ENCODE measurements around the gene KLHDC1.
"Not testable (repeated sequence)": the region's sequence is repeated elsewhere in the genome, so short reads cannot be mapped to it uniquely, and the experiment has no call there.

KLHDC1 gene

DNA sequence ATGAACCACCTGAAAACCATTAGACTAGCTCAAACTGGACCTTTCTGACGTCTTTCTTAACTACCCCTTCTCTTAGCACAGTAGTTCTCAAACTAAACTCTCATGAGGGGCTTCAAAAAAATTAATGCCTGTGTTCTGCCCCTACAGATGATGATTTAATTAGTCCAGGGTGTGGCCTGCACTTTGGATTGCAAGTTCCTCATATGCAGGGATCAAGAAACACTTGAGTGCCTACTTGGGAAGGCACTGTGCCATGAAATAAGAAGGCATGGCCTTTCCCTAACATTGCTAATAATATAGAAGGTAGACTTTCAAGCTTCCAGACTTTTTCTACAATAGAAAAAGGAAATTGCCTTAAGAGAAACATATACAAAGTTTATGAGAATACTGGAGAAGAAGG is 52.3 kb downstream of the KLHDC1 start:
- no peak for DNase-seq (ENCODE audit: low spot score)
- TF ChIP-seq, protein P1, sequence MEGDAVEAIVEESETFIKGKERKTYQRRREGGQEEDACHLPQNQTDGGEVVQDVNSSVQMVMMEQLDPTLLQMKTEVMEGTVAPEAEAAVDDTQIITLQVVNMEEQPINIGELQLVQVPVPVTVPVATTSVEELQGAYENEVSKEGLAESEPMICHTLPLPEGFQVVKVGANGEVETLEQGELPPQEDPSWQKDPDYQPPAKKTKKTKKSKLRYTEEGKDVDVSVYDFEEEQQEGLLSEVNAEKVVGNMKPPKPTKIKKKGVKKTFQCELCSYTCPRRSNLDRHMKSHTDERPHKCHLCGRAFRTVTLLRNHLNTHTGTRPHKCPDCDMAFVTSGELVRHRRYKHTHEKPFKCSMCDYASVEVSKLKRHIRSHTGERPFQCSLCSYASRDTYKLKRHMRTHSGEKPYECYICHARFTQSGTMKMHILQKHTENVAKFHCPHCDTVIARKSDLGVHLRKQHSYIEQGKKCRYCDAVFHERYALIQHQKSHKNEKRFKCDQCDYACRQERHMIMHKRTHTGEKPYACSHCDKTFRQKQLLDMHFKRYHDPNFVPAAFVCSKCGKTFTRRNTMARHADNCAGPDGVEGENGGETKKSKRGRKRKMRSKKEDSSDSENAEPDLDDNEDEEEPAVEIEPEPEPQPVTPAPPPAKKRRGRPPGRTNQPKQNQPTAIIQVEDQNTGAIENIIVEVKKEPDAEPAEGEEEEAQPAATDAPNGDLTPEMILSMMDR (IDR thresholded peaks at IDR 0.05; ENCODE audit: extremely low read depth, missing control alignments), result no peak

DNA sequence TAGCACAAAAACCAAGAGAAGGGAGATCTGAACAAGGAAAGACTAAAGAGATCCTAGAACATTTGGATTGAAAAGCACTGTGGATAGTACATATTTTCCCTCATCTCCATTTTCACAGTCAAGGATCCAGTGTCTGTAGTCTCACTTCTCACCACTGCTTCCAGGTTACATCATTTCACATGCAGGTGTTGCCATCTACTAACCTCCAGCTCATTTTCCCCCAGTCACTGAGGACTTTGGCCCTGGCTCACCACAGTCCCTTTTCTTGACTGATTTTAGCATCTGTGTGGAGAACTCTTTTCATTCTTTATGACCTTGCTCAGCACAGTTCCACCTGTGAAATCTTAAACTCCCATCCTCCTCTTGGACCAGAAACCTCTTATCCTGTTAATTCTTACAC is 53.6 kb downstream of the KLHDC1 start:
- DNase-seq (ENCODE audit: low spot score), result not testable (repeated sequence)

DNA sequence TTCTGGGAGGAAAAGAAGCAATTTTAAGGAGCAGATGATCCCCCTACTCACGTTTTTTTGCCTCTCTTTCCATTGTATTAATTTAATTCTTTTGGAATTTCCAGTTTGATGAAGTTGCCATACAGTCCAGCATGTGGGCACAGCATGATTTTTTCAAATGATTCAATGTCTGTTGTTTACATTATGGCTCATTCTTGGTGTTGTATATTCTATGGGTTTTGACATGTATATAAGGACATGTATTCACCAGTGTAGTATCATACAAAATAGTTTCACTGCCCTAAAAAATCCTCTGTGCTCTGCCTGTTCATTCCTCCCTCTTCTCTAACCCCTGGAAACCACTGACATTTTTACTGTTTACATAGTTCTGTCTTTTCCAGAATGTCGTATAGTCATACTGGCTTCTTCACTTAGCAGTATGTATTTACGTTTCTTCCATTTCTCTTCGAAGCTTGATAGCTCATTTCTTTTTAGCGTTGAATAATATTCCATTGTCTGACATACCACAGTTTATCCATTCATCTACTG is 61.7 kb downstream of the KLHDC1 start:
- no peak for DNase-seq (ENCODE audit: low spot score)
- TF ChIP-seq, protein P1 (IDR thresholded peaks at IDR 0.05; ENCODE audit: extremely low read depth, missing control alignments), result no peak

DNA sequence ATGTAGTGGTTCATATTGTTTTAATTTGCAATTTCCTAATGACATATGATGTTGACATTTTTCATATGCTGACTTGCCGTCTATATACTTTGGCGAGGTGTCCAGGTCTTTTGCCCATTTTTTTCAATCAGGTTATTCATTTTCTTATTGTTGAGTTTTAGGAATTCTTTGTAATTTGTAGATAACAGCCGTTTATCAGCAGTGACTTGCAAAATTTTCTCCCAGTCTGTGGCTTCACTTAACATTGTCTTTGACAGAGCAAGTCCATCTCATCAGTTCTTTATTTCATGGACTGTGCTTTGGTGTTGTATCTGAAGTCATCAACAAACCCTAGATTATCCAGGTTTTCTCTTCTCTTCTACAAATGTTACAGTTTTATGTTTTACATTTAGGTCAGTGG is 62.5 kb downstream of the KLHDC1 start:
- TF ChIP-seq, protein P1 (IDR thresholded peaks at IDR 0.05; ENCODE audit: extremely low read depth, missing control alignments), result no peak
- DNase-seq (ENCODE audit: low spot score), result no peak

DNA sequence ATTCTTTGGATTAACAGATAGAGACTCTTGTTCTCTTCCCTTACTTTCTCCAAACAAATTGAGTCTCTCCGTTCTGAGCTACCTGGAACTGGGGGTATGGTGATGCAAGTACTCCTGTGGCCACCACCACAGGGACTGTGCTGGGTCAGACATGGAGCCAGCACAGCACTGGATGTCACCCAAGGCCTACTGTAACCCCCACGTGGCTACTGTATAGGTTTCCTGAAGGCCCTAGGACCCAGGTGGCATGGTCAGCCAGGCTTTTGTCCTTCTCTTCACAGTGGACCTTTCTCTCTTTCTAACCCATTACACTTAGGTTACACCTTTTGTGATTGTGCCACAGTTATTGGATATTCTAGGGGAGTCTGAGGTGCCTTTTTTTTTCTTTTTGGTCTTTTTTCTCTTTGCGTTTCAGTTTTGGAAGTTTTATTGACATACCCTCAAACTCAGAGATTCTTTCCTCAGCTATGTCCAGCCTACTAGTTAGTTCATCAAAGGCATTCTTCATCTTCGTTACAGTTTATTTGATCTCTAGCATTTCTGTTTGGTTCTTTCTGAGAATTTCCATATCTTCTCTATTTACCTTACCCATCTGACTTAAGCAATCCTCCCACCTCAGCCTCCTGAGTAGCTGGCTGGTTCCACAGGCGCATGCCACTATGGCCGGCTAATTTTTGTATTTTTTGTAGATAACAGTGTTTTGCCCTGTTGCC is 69.1 kb downstream of the KLHDC1 start:
- TF ChIP-seq, protein P1 (IDR thresholded peaks at IDR 0.05; ENCODE audit: extremely low read depth, missing control alignments), result no peak
- DNase-seq (ENCODE audit: low spot score), result no peak

DNA sequence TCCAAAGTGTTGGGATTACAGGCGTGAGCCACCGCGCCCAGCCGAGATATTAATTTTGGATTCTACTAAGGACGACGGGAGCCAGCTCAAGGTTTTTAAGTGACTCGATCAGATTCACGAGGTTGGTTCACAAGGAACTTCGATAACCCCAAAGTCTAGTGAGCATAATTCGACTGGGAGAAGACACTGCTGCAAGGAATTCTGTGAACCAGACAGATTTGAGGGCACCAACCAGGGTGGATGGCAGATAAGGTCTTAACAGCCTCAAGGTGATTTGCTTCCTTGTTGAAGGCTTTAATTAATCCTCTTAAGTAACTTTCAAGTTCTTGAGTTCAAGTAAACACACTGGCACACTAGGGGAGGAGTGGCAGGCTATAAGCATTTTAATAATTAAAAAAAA is 73.9 kb downstream of the KLHDC1 start:
- TF ChIP-seq, protein P1 (IDR thresholded peaks at IDR 0.05; ENCODE audit: extremely low read depth, missing control alignments), result no peak
- DNase-seq (ENCODE audit: low spot score), result no peak

DNA sequence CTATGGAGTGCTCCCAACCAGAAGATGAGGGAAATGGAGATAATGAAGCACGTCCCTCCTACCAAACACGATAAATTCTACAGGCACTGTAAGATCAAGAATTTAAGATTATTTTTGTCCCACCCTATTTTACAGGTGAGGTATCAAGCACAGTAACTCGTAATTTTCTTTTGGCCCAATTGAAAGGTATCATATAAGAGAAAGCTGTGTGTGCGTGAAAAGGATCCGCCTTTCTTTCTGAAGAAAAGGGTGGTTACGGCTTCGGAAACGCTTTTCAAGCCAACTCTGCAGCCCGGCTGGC is 74.3 kb downstream of the KLHDC1 start:
- TF ChIP-seq, protein P1 (IDR thresholded peaks at IDR 0.05; ENCODE audit: extremely low read depth, missing control alignments), result no peak
- DNase-seq (ENCODE audit: low spot score), result no peak

All from GM20000 (cell line).